HG02852 (cell line): Measurements from ENCODE around the gene LOXL1.

Experiments used
- ATAC-seq: cut with Tn5 transposase; IDR thresholded peaks from one replicate; pipeline ENCODE4 v1.9.1; 2021; ENCODE audit warnings: mild to moderate bottlenecking, moderate library complexity; ENCODE audit not compliant: unreplicated experiment

The LOXL1 gene

GRCh38 chr15:73899197-73900094, 26.8 kb upstream of the LOXL1 start:
- ATAC-seq: no peak

GRCh38 chr15:73900095-73900712, 26.1 kb upstream of the LOXL1 start:
- ATAC-seq: no peak

- no peak for ATAC-seq
These were observed 25.0 kb upstream of the LOXL1 start for GRCh38 chr15:73901126-73901810.

GRCh38 chr15:73902121-73903020, 23.9 kb upstream of the LOXL1 start:
- no peak for ATAC-seq

GRCh38 chr15:73904026-73904815, 22.0 kb upstream of the LOXL1 start:
- no peak for ATAC-seq

- ATAC-seq: no peak
These were observed 20.9 kb upstream of the LOXL1 start for GRCh38 chr15:73905225-73905827.

GRCh38 chr15:73906346-73907034, 19.8 kb upstream of the LOXL1 start:
- ATAC-seq: no peak

GRCh38 chr15:73907035-73907408, 19.2 kb upstream of the LOXL1 start:
- ATAC-seq: no peak

- ATAC-seq: no peak
These were observed 18.0 kb upstream of the LOXL1 start for GRCh38 chr15:73908030-73908821.

GRCh38 chr15:73908822-73909122, 17.5 kb upstream of the LOXL1 start:
- ATAC-seq: no peak

GRCh38 chr15:73909651-73910050, 16.6 kb upstream of the LOXL1 start:
- ATAC-seq: no peak

- ATAC-seq: no peak
These were observed 15.5 kb upstream of the LOXL1 start for GRCh38 chr15:73910522-73911303.

- no peak for ATAC-seq
These were observed 14.1 kb upstream of the LOXL1 start for GRCh38 chr15:73912030-73912596.

GRCh38 chr15:73914145-73914544, 12.1 kb upstream of the LOXL1 start:
- ATAC-seq: no peak

- no peak for ATAC-seq
These were observed 11.2 kb upstream of the LOXL1 start for GRCh38 chr15:73915082-73915481.

GRCh38 chr15:73918784-73919183, 7.5 kb upstream of the LOXL1 start:
- no peak for ATAC-seq

GRCh38 chr15:73919706-73920105, 6.6 kb upstream of the LOXL1 start:
- no peak for ATAC-seq
